GM12872 (cell line): ENCODE results near the gene RUNX2.

Experiments used
- TF ChIP-seq, protein P1 (sequence below): IDR thresholded peaks from 3 replicates; pipeline ENCODE4 v1.5.1; 2011; ENCODE audit warnings: low read depth, mild to moderate bottlenecking, low read length, moderate library complexity; ENCODE audit not compliant: insufficient read depth

RUNX2 gene

DNA sequence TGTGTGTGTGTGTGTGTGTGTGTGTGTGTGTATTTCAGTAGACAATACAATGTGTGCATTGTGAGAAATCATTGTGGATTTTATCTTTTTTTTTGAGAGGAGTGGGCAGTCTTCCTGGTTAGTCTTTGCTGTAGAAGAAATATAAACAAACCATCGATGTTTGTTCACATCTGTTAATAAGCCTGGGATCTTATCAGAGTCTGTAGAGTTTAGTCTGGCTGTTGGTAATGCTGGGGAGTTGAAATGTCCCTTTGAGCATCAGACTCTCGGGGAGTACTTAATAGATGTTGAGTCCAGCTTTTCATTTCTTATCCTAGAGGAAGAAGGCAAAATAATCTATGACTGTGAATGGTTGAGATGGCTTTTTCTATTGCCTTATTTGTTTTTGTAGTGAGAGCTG is 146.2 kb downstream of the RUNX2 start:
- TF ChIP-seq, protein P1, sequence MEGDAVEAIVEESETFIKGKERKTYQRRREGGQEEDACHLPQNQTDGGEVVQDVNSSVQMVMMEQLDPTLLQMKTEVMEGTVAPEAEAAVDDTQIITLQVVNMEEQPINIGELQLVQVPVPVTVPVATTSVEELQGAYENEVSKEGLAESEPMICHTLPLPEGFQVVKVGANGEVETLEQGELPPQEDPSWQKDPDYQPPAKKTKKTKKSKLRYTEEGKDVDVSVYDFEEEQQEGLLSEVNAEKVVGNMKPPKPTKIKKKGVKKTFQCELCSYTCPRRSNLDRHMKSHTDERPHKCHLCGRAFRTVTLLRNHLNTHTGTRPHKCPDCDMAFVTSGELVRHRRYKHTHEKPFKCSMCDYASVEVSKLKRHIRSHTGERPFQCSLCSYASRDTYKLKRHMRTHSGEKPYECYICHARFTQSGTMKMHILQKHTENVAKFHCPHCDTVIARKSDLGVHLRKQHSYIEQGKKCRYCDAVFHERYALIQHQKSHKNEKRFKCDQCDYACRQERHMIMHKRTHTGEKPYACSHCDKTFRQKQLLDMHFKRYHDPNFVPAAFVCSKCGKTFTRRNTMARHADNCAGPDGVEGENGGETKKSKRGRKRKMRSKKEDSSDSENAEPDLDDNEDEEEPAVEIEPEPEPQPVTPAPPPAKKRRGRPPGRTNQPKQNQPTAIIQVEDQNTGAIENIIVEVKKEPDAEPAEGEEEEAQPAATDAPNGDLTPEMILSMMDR: no peak

DNA sequence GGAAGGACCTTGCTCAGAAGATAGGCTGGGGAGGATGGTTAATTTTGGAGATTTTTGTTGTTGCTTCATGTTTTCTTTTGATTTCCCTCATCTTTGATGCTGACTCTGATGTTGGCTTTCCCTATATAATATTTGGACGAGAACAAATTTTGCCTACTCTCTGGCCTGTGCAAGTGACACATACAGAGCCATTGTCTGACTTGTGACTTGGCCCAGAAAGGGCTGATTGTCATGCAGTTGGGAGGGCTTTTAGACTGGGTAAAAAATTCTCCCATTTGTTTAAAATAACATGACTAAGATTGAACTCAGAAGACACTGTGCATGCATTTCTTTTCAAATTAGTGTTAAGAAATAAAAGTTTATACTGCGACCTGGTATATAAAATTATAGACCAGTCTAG is 148.2 kb downstream of the RUNX2 start:
- TF ChIP-seq, protein P1: no peak

DNA sequence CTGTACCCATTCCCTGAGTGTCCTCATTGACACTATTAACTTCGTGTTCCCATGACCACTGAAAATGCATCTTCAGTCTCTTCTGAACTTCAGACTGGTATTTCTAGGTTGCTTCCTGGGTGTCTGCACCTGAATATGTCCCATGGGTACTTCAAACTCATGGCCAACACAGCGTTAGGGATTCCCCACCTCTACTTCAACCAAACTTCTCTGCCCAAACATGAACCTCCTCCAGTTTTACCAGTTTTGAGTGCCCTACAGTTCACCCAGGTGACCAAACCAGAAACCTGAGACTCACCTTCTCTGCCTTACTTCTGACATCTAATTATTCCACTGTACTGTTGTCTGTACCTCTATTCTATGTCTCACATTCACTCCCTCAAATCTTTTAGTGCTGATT is 149.1 kb downstream of the RUNX2 start:
- TF ChIP-seq, protein P1: no peak

DNA sequence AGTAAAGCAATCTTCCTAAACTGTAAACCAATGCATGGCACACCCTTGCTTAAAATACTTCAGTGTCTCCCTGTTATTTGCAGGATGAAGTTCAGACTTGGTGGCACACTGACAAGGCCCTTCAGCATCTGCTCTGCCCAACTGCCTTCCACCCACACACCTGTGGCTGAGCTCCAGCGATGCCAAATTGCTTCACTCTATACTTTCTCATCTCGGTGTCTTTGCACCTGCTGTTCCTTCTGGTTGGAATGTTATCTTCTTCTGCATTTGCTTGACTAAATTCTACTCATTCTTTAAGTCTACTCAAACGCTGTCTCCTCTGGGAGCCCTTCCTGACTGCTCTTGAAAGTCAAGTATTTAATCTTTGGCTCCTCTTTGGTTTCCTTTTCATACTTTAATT is 149.7 kb downstream of the RUNX2 start:
- TF ChIP-seq, protein P1: no peak

DNA sequence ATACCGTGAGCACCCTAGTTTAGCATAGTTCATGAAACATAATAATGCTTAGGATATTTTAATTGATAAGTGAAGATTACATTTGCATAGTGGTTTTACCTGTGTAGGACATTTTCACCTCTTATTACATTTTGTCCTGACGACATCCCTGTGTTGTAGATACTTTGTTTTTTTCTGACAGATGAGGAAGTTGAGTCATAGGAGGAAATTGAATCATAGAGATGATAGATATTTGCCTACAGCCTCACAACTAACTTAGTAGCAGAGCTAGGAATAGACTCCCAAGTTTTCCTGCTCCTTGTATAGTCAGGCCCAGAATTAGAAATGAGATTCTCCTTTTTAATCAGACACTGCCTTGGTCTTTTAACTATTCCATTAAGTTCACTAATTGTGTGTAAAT is 150.1 kb downstream of the RUNX2 start:
- TF ChIP-seq, protein P1: no peak

DNA sequence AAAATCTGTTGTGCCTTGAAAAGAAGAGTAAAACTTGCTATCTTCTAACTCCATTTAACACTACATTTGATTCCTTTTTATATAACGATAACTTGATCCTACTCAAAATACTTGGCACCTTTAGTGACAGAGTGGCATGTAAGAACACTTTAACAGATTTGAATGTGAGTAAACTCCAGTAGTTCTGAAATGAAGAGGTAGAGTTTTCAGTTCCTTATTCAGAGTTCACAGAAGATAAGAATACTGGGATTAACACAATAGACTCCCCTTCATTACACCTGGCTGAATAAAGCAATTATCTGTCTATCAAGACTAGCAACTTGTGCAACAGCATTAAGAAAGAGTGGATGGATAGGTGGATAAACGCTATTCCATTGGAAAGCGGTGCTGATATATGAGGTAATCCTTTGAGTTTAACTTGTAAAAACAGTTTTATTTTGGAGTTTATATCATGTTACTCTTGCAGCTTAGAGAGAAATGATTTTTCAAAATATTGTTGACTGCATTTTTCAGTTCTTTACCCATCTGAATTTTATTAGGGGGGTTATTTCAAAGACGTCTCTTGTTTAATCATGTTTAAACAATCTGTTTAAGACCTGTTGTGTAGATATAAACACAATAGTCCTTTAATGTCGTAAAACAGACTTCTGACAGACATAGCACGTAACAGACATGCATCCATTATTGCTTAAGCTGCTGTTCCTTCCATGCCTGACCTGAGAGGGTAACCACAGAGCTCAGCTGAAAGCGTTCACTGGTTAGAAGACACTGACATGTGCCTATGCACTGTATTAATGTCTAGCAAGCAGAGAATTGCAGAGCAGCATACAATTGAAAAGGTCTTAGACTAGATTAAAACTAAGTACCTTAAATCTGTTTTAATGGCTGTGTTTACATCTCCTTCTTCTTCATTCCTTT is 152.0 kb downstream of the RUNX2 start:
- TF ChIP-seq, protein P1: no peak

DNA sequence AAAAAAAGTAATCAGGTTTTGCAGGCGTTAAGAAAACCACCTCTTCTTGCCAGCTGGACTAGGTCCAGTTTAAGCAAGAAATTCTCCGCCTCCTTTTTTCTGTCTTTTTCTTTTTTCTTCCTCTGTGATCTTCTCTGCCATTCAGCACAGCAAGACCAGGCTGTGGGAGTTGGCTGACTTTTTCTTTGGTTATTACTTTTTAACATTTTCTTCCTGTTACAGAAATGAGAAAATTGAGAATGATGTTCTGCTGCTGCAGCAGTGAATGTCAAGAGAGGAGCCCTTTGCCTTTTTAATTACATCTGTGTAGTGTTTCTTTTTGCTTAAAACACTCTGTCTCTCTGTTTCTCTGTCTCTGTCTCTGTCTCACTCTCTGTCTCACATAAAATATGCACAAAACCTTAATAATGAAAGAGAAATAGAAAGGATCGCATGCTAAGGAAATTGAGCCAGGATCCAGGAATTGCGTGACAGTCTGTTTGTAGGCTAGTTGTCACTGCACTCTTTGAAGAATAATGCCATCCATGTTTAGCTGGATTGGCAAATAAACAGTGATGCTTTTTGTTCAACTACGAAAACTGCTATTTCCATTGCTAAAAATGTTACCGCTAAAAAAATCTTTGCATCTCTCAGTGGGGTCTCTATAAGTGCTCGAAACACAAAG is 152.8 kb downstream of the RUNX2 start:
- TF ChIP-seq, protein P1: no peak
